ENCODE data around the gene DRD1.

Gene DRD1

GRCh38 chr5:175444060-175444904 is at the start of gene DRD1:
Gene DRD1 (minus strand): TSS chr5:175444182. CDS start chr5:175443099, 1,083 bp downstream.
- H3K4me3 ChIP-seq (ENCODE audit: low read depth, low read length): no peak within 1 kb of the TSS
- no peak for DNase-seq (ENCODE audit: low read depth)
- peak; percentile 81 for TF ChIP-seq CTCF (IDR thresholded peaks at IDR 0.05; ENCODE audit: control insufficient read depth, extremely low read depth, insufficient read depth)

GRCh38 chr5:175493726-175494125 is 49.7 kb upstream of the DRD1 start:
- no peak overlapping the region for H3K4me3 ChIP-seq (ENCODE audit: low read depth, low read length)
- no peak for DNase-seq (ENCODE audit: low read depth)
- TF ChIP-seq CTCF (IDR thresholded peaks at IDR 0.05; ENCODE audit: control insufficient read depth, extremely low read depth, insufficient read depth): no peak

GRCh38 chr5:175493260-175493659 is 49.3 kb upstream of the DRD1 start:
- DNase-seq (ENCODE audit: low read depth): peak; percentile 30
- no peak for TF ChIP-seq CTCF (IDR thresholded peaks at IDR 0.05; ENCODE audit: control insufficient read depth, extremely low read depth, insufficient read depth)

GRCh38 chr5:175491223-175491622 is 47.2 kb upstream of the DRD1 start:
- DNase-seq (ENCODE audit: low read depth): no peak
- TF ChIP-seq CTCF (IDR thresholded peaks at IDR 0.05; ENCODE audit: control insufficient read depth, extremely low read depth, insufficient read depth): no peak
- H3K4me3 ChIP-seq (ENCODE audit: low read depth, low read length): no peak overlapping the region

More at GRCh38 chr5:175493260-175493659, 49.3 kb upstream of the DRD1 start:
- H3K4me3 ChIP-seq (ENCODE audit: low read depth, low read length): no peak overlapping the region

GRCh38 chr5:175489693-175490443 is 45.9 kb upstream of the DRD1 start:
- no peak for TF ChIP-seq CTCF (IDR thresholded peaks at IDR 0.05; ENCODE audit: control insufficient read depth, extremely low read depth, insufficient read depth)
- DNase-seq (ENCODE audit: low read depth): no peak
- H3K4me3 ChIP-seq (ENCODE audit: low read depth, low read length): no peak overlapping the region

GRCh38 chr5:175487514-175488222 is 43.7 kb upstream of the DRD1 start:
- DNase-seq (ENCODE audit: low read depth): no peak
- TF ChIP-seq CTCF (IDR thresholded peaks at IDR 0.05; ENCODE audit: control insufficient read depth, extremely low read depth, insufficient read depth): no peak
- no peak overlapping the region for H3K4me3 ChIP-seq (ENCODE audit: low read depth, low read length)
